Central memory CD8-positive, alpha-beta T cell (primary cell): Measurements from ENCODE around the gene SPACA7.

Experiments used
- ATAC-seq: fragments of 150-1000 bp; cut with Tn5 transposase; replicated peaks from 2 replicates; pipeline ENCODE4 v1.10.0; 2022; ENCODE audit warnings: mild to moderate bottlenecking, moderate FRiP score, moderate number of reproducible peaks; ENCODE audit not compliant: poor library complexity, severe bottlenecking; ENCODE audit errors: extremely low read depth
- DNase-seq, 2 donors: peaks; one replicate each; pipeline ENCODE4 v3.0.0; 2021; ENCODE audit warnings: low spot score in 2 of 2
- H3K27ac Mint-ChIP-seq: one replicate; pipeline ENCODE4 v1.8.0; 2022; ENCODE audit warnings: low read depth, mild to moderate bottlenecking, moderate library complexity, mixed read lengths
- H3K27me3 Mint-ChIP-seq: one replicate; pipeline ENCODE4 v1.8.0; 2022; ENCODE audit warnings: mixed read lengths
- H3K36me3 Mint-ChIP-seq: one replicate; pipeline ENCODE4 v1.8.0; 2022; ENCODE audit warnings: mild to moderate bottlenecking, moderate library complexity, mixed read lengths; ENCODE audit not compliant: insufficient read depth
- H3K4me1 Mint-ChIP-seq: one replicate; pipeline ENCODE4 v1.8.0; 2022; ENCODE audit warnings: mixed read lengths
- H3K4me3 Mint-ChIP-seq: one replicate; pipeline ENCODE4 v1.8.0; 2022; ENCODE audit warnings: mild to moderate bottlenecking, moderate library complexity, mixed read lengths
- H3K9me3 Mint-ChIP-seq: one replicate; pipeline ENCODE4 v1.8.0; 2022; ENCODE audit warnings: mixed read lengths

The SPACA7 gene

DNA sequence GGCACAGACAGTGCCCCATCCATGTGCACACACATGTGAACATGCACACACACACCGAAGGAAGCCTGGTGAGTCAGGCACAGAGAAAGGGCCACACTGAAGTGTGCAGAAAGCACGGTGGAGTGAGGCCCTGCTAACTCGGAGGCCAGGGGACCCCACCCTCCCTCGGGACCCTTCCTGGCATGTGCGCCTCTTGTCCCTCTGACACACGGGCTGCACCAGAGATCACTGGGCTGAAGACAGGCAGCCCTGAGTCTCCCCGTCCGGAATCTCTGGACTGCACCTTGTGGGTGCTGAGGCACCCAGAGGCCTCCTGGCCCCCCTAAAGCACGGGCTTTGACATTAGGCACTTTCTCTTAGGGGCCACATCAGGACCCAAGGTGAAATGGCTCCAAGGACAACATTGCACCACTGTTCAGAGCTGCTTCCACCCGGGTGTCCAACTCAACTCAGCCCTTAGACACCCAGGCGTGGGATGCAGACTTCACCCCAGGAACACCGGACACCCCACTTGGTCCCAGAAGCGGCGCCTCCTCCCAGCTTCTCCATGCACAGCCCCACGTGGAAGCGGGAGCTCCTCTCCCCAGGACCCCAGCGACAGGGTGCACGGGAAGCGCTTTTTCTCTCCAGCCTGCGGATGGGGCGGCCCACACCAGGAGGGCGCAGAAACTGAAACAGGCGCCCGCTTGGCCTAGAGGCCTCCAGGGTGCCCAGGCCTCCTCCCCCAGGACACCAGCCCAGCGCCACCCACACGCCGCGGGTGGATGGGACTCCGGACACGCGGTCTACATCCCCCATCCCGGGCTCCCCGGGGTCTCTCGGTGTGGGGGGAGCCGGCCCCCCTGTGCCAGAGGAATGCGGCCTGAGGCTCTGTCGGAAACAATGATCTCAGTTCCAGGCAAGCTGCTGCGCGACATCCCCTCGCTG, 90.2 kb downstream of the SPACA7 start:
- no peak for DNase-seq
- ATAC-seq = no peak
- Mint-ChIP-seq H3K4me3 (no peak overlapping the region), H3K36me3 (no peaks in the 10 kb centered on the region), H3K9me3 (no peaks in the 10 kb centered on the region), H3K27ac (no peak overlapping the region), H3K27me3 (peaks cover 13% of the 10 kb centered on the region), H3K4me1 (no peaks in the 10 kb centered on the region)

- Mint-ChIP-seq H3K27me3 (peaks cover 5% of the 10 kb centered on the region), H3K9me3 (no peaks in the 10 kb centered on the region), H3K27ac (no peak overlapping the region), H3K36me3 (no peaks in the 10 kb centered on the region), H3K4me1 (no peaks in the 10 kb centered on the region), H3K4me3 (no peak overlapping the region)
- no peak for DNase-seq
- ATAC-seq = no peak
These were observed 91.1 kb downstream of the SPACA7 start for GRCh38 chr13:112467236-112467635.

- no peaks in the 10 kb centered on the region for H3K27me3 Mint-ChIP-seq
- no peak overlapping the region for H3K4me3 Mint-ChIP-seq
- H3K4me1 Mint-ChIP-seq = no peaks in the 10 kb centered on the region
- ATAC-seq = no peak
- DNase-seq = no peak
- no peak overlapping the region for H3K27ac Mint-ChIP-seq
- H3K9me3 Mint-ChIP-seq = no peaks in the 10 kb centered on the region
- no peaks in the 10 kb centered on the region for H3K36me3 Mint-ChIP-seq
These were observed 91.9 kb downstream of the SPACA7 start for GRCh38 chr13:112468069-112468468.

- Mint-ChIP-seq H3K36me3 (no peaks in the 10 kb centered on the region), H3K4me3 (no peak overlapping the region), H3K27ac (no peak overlapping the region), H3K4me1 (no peaks in the 10 kb centered on the region), H3K9me3 (no peaks in the 10 kb centered on the region), H3K27me3 (no peaks in the 10 kb centered on the region)
- ATAC-seq = no peak
- DNase-seq = no peak
These were observed 93.1 kb downstream of the SPACA7 start for GRCh38 chr13:112469071-112469745.

DNA sequence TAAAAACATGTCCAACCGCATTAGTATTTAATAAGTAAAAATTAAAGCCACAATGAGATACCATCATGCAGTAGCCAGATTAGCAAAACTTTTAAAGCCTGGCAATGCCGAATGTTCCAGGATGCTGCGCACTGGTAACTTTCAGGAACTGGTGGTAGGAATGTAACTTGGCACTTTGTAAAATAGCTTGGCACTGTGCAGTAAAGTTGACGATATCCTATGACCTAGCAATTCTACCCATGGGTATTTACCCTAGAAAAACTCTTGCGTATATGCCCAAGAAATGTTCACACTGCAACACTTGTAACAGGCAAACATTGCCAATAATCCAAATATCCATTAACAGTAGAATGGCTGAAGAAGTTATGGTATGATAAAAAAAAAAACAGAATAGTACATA, 97.7 kb downstream of the SPACA7 start:
- DNase-seq (no peak), ATAC-seq (no peak)
- H3K4me3 Mint-ChIP-seq = no peak overlapping the region
- H3K4me1 Mint-ChIP-seq = no peaks in the 10 kb centered on the region
- H3K36me3 Mint-ChIP-seq = no peaks in the 10 kb centered on the region
- H3K27me3 Mint-ChIP-seq = no peaks in the 10 kb centered on the region
- no peak overlapping the region for H3K27ac Mint-ChIP-seq
- H3K9me3 Mint-ChIP-seq = no peaks in the 10 kb centered on the region

DNA sequence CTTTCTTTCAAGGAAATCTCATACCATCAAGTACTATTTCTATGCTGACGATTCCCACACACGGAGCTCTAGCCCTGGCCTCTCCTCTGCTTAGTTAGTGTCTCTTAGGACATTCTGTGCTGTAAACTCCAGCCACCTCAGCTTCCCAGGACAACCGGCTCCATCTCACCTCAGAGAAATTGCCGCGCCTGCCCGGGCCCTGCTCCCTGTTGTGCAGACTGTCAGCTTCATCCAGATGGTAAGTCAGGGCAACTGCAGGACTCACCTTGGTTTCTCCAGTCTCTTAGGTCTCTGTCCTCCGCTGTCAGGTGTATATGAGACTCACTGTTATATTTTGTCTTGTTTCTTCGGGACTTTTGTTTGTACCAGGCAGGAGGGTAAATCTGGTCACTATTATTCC, 98.7 kb downstream of the SPACA7 start:
- no peaks in the 10 kb centered on the region for H3K4me1 Mint-ChIP-seq
- no peak overlapping the region for H3K4me3 Mint-ChIP-seq
- no peaks in the 10 kb centered on the region for H3K36me3 Mint-ChIP-seq
- H3K27me3 Mint-ChIP-seq = no peaks in the 10 kb centered on the region
- no peak for DNase-seq
- no peak for ATAC-seq
- H3K27ac Mint-ChIP-seq = no peak overlapping the region
- H3K9me3 Mint-ChIP-seq = no peaks in the 10 kb centered on the region

DNA sequence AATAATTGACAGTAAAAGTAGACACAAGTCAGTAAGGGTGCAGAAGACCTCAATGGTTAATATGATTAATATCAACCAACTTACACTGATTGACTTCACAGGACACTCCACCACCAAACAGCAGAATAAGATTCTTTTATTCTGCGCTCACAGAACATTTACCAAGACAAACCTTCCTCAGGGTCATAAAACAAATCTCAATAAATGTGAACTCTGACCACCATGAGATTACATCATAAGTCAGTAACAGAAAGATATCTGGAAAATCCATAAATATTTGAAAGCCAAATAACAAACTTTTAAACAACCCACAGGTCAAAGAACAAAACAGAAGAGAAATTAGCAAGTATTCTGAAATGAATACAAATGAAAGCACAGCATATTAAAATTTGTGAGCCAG, 99.7 kb downstream of the SPACA7 start:
- Mint-ChIP-seq H3K4me1 (no peaks in the 10 kb centered on the region), H3K4me3 (no peak overlapping the region), H3K36me3 (no peaks in the 10 kb centered on the region), H3K27ac (no peak overlapping the region), H3K9me3 (no peaks in the 10 kb centered on the region), H3K27me3 (no peaks in the 10 kb centered on the region)
- ATAC-seq (no peak), DNase-seq (no peak)

GRCh38 chr13:112477070-112477619, 101.0 kb downstream of the SPACA7 start:
- H3K36me3 Mint-ChIP-seq = peaks cover 2% of the 10 kb centered on the region
- no peak for DNase-seq
- no peak overlapping the region for H3K4me3 Mint-ChIP-seq
- no peaks in the 10 kb centered on the region for H3K27me3 Mint-ChIP-seq
- peaks cover 2% of the 10 kb centered on the region for H3K9me3 Mint-ChIP-seq
- no peak overlapping the region for H3K27ac Mint-ChIP-seq
- no peaks in the 10 kb centered on the region for H3K4me1 Mint-ChIP-seq
- ATAC-seq = no peak

DNA sequence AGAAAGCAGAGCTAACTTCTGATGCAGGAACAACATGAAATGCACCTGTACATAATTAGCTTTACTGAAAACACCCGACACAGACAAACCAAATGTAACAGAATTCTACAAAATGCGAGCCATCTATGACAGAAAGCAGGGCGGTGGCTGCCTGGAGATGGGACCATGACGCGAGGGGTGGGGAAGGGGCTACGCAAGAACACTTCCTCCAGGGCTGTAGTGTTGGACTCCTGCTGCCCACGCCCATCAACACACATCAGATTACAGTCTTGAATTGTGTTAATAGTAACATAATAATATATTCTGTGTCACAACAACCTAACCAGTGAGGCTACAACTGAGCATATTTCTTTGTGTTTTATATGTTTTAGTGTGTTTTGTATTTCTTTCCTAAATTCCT, 103.2 kb downstream of the SPACA7 start:
- no peak for DNase-seq
- H3K9me3 Mint-ChIP-seq = peaks cover 5% of the 10 kb centered on the region
- no peak for ATAC-seq
- H3K4me1 Mint-ChIP-seq = no peaks in the 10 kb centered on the region
- H3K27me3 Mint-ChIP-seq = no peaks in the 10 kb centered on the region
- H3K36me3 Mint-ChIP-seq = peaks cover 4% of the 10 kb centered on the region
- H3K4me3 Mint-ChIP-seq = no peak overlapping the region
- no peak overlapping the region for H3K27ac Mint-ChIP-seq

DNA sequence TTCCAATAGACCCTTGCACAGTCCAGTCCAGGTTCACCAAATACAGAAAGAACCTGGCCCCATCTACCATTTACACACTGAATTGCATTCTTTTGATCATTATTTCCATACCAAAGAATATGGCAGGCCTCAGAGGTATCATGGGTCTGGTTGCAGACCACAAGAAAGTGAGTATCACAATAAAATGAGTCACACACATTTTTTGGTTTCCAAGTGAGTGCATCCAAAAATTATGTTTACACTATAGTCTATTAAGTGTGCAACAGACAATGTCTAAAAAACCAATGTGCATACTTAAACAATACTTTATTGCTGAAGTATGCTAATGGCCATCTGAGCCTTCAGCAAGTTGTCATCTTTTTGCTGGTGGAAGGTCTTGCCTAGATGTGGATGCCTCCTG, 105.3 kb downstream of the SPACA7 start:
- DNase-seq (no peak), ATAC-seq (no peak)
- H3K36me3 Mint-ChIP-seq = peaks cover 4% of the 10 kb centered on the region
- peaks cover 5% of the 10 kb centered on the region for H3K9me3 Mint-ChIP-seq
- no peaks in the 10 kb centered on the region for H3K4me1 Mint-ChIP-seq
- H3K27me3 Mint-ChIP-seq = no peaks in the 10 kb centered on the region
- H3K27ac Mint-ChIP-seq = no peak overlapping the region
- no peak overlapping the region for H3K4me3 Mint-ChIP-seq

GRCh38 chr13:112483299-112483698, 107.1 kb downstream of the SPACA7 start:
- no peaks in the 10 kb centered on the region for H3K27me3 Mint-ChIP-seq
- H3K27ac Mint-ChIP-seq = no peak overlapping the region
- ATAC-seq = no peak
- peaks cover 5% of the 10 kb centered on the region for H3K9me3 Mint-ChIP-seq
- peaks cover 4% of the 10 kb centered on the region for H3K36me3 Mint-ChIP-seq
- no peaks in the 10 kb centered on the region for H3K4me1 Mint-ChIP-seq
- H3K4me3 Mint-ChIP-seq = no peak overlapping the region
- no peak for DNase-seq
